ENCODE data around the gene TNFRSF8. TPM values are rescaled to one million over a fixed set of nuclear protein-coding genes. Genes with fewer than 3 reads are reported as not detected.

The TNFRSF8 gene
- polyA plus RNA-seq, 1 of the 3 experiments (the other 2 are of a cell fraction): 0.07 TPM

DNA sequence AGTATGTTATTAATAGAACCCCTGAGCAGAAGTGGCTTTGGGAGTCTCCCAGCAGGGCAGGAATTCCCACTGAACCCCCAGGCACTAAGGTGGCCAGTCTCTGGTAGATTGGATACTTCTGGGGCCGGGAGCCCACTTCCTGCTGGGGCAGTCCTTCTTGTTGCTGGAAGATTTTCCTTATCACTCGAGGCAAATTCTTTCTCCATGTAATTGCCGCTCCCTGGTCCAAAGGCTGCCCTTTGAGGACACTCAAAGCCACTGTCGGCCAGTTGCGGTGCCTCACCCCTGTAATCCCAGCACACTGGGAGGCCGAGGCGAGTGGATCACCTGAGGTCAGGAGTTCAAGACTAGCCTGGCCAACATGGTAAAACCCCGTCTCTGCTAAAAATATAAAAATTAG is 81.1 kb downstream of the TNFRSF8 start:
- no peak overlapping the region for H3K4me3 ChIP-seq (ENCODE audit: low read depth in 2 of 2, low read length in 1 of 2)
- H2AFZ ChIP-seq (ENCODE audit: low read depth): no peak overlapping the region
- no peaks in the 10 kb centered on the region for H4K20me1 ChIP-seq (ENCODE audit: insufficient read depth)
- TF ChIP-seq NFIC (IDR thresholded peaks at IDR 0.05; ENCODE audit: borderline replicate concordance) (no peak), CTCF (IDR thresholded peaks at IDR 0.05) (no peak), YY1 (IDR thresholded peaks at IDR 0.05; ENCODE audit: low read depth) (no peak), RFX5 (IDR thresholded peaks at IDR 0.05; ENCODE audit: low read length) (no peak), SIN3A (IDR thresholded peaks at IDR 0.05; ENCODE audit: borderline replicate concordance, low read depth, low read length) (no peak), FOXM1 (IDR thresholded peaks at IDR 0.05; ENCODE audit: low read depth) (no peak), MXI1 (IDR thresholded peaks at IDR 0.05; ENCODE audit: low read depth, low read length) (no peak), NRF1 (IDR thresholded peaks at IDR 0.05; ENCODE audit: low read depth, low read length) (no peak)
- no peaks in the 10 kb centered on the region for H3K9me3 ChIP-seq
- DNase-seq: no peak
- no peaks in the 10 kb centered on the region for H3K36me3 ChIP-seq (replicated peaks in 1 of 2; ENCODE audit: control insufficient read depth in 1 of 2, insufficient read depth in 2 of 2, low read length in 1 of 2)
- no peak overlapping the region for H3K4me2 ChIP-seq
- no peaks in the 10 kb centered on the region; a peak in 1 of 4 replicates for H3K4me1 ChIP-seq (ENCODE audit: control insufficient read depth in 1 of 2, insufficient read depth in 2 of 2, low read depth in 1 of 2, low read length in 1 of 2)
- CTCF ChIA-PET: interaction anchor here (0.8 to 9.6 kb wide), 3 partner anchors 9 to 65 kb away, joined by 3 to 98 read pairs (median 4); no protein-coding TSS in a partner anchor
- POLR2A ChIA-PET: no interaction called here
- WGBS (ENCODE audit: low lambda C conversion rate): 96% methylated on average over 5 of the region's 8 CpGs
- H3K9me2 ChIP-seq: no peaks in the 10 kb centered on the region
- no peak overlapping the region for H3K9ac ChIP-seq
- H3F3A ChIP-seq (replicated peaks; ENCODE audit: insufficient read depth): no peaks in the 10 kb centered on the region
- no peaks in the 10 kb centered on the region for H3K27me3 ChIP-seq (ENCODE audit: insufficient read depth)
- H3K79me2 ChIP-seq (ENCODE audit: insufficient read depth): no peaks in the 10 kb centered on the region
- H3K27ac ChIP-seq (ENCODE audit: low read depth in 2 of 2, low read length in 1 of 2): no peak overlapping the region

GRCh38 chr1:12144969-12145368 is 81.9 kb downstream of the TNFRSF8 start:
- DNase-seq: no peak
- CTCF ChIA-PET: interaction anchor here (9.6 kb wide), 1 partner anchor 20 kb away, joined by 98 read pairs; no protein-coding TSS in a partner anchor
- no peak overlapping the region for H3K27ac ChIP-seq (ENCODE audit: low read depth in 2 of 2, low read length in 1 of 2)
- POLR2A ChIA-PET: no interaction called here
- H2AFZ ChIP-seq (ENCODE audit: low read depth): no peak overlapping the region
- 70% methylated on average over 3 of the region's 4 CpGs for WGBS (ENCODE audit: low lambda C conversion rate)
- no peak overlapping the region for H3K9ac ChIP-seq
- H3K36me3 ChIP-seq (replicated peaks in 1 of 2; ENCODE audit: control insufficient read depth in 1 of 2, insufficient read depth in 2 of 2, low read length in 1 of 2): no peaks in the 10 kb centered on the region
- H3K9me2 ChIP-seq: no peaks in the 10 kb centered on the region
- H4K20me1 ChIP-seq (ENCODE audit: insufficient read depth): no peaks in the 10 kb centered on the region
- H3K4me1 ChIP-seq (ENCODE audit: control insufficient read depth in 1 of 2, insufficient read depth in 2 of 2, low read depth in 1 of 2, low read length in 1 of 2): no peaks in the 10 kb centered on the region; a peak in 1 of 4 replicates
- H3K27me3 ChIP-seq (ENCODE audit: insufficient read depth): no peaks in the 10 kb centered on the region
- no peak for TF ChIP-seq POLR2AphosphoS5 (IDR thresholded peaks at IDR 0.05; ENCODE audit: low read depth, low read length)
- no peak for TF ChIP-seq TAF1 (IDR thresholded peaks at IDR 0.05; ENCODE audit: borderline replicate concordance, low read depth, low read length)
- no peak for TF ChIP-seq ELF1 (IDR thresholded peaks at IDR 0.05)
- TF ChIP-seq, protein P1, sequence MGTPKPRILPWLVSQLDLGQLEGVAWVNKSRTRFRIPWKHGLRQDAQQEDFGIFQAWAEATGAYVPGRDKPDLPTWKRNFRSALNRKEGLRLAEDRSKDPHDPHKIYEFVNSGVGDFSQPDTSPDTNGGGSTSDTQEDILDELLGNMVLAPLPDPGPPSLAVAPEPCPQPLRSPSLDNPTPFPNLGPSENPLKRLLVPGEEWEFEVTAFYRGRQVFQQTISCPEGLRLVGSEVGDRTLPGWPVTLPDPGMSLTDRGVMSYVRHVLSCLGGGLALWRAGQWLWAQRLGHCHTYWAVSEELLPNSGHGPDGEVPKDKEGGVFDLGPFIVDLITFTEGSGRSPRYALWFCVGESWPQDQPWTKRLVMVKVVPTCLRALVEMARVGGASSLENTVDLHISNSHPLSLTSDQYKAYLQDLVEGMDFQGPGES (IDR thresholded peaks at IDR 0.05; ENCODE audit: low read depth, low read length): no peak
- TF ChIP-seq NRF1 (IDR thresholded peaks at IDR 0.05; ENCODE audit: low read depth, low read length): no peak
- no peak for TF ChIP-seq NFIC (IDR thresholded peaks at IDR 0.05; ENCODE audit: borderline replicate concordance)
- no peak for TF ChIP-seq EZH2phosphoT487 (IDR thresholded peaks at IDR 0.05; ENCODE audit: borderline replicate concordance, low read depth)
- TF ChIP-seq RCOR1 (IDR thresholded peaks at IDR 0.05; ENCODE audit: low read length): no peak
- TF ChIP-seq, protein P2, sequence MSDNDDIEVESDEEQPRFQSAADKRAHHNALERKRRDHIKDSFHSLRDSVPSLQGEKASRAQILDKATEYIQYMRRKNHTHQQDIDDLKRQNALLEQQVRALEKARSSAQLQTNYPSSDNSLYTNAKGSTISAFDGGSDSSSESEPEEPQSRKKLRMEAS (IDR thresholded peaks at IDR 0.05; ENCODE audit: low read depth): no peak
- TF ChIP-seq FOSL2 (IDR thresholded peaks at IDR 0.05; ENCODE audit: borderline replicate concordance, low read depth): no peak
- no peak for TF ChIP-seq SMC3 (IDR thresholded peaks at IDR 0.05; ENCODE audit: low read depth, low read length)
- no peak for TF ChIP-seq EP300 (IDR thresholded peaks at IDR 0.05; ENCODE audit: borderline replicate concordance in 1 of 2, low read depth in 1 of 2, low read length in 1 of 2)
- TF ChIP-seq USF1 (IDR thresholded peaks at IDR 0.05; ENCODE audit: borderline replicate concordance, low read depth): no peak
- no peak for TF ChIP-seq GABPA (IDR thresholded peaks at IDR 0.05; ENCODE audit: low read depth)
- TF ChIP-seq CHD2 (IDR thresholded peaks at IDR 0.05; ENCODE audit: low read length, partially characterized antibody): no peak
- TF ChIP-seq RXRA (IDR thresholded peaks at IDR 0.05; ENCODE audit: borderline replicate concordance, low read depth): no peak
- no peak for TF ChIP-seq USF2 (IDR thresholded peaks at IDR 0.05; ENCODE audit: borderline replicate concordance, low read depth, low read length)
- no peak for TF ChIP-seq TCF12 (IDR thresholded peaks at IDR 0.05)
- TF ChIP-seq GATA2 (CRISPR knock-in tag; IDR thresholded peaks at IDR 0.05): no peak
- TF ChIP-seq MXI1 (IDR thresholded peaks at IDR 0.05; ENCODE audit: low read depth, low read length): no peak
- no peaks in the 10 kb centered on the region for H3F3A ChIP-seq (replicated peaks; ENCODE audit: insufficient read depth)
- H3K9me3 ChIP-seq: no peaks in the 10 kb centered on the region
- no peak overlapping the region for H3K4me3 ChIP-seq (ENCODE audit: low read depth in 2 of 2, low read length in 1 of 2)
- H3K79me2 ChIP-seq (ENCODE audit: insufficient read depth): no peaks in the 10 kb centered on the region
- no peak overlapping the region for H3K4me2 ChIP-seq
